Measurements from ENCODE around the gene ZNF808. TPM values are rescaled to one million over a fixed set of nuclear protein-coding genes. Genes with fewer than 3 reads are reported as not detected.

Gene ZNF808
- 26.4 and 36.0 TPM in 2 replicates for total RNA-seq

DNA sequence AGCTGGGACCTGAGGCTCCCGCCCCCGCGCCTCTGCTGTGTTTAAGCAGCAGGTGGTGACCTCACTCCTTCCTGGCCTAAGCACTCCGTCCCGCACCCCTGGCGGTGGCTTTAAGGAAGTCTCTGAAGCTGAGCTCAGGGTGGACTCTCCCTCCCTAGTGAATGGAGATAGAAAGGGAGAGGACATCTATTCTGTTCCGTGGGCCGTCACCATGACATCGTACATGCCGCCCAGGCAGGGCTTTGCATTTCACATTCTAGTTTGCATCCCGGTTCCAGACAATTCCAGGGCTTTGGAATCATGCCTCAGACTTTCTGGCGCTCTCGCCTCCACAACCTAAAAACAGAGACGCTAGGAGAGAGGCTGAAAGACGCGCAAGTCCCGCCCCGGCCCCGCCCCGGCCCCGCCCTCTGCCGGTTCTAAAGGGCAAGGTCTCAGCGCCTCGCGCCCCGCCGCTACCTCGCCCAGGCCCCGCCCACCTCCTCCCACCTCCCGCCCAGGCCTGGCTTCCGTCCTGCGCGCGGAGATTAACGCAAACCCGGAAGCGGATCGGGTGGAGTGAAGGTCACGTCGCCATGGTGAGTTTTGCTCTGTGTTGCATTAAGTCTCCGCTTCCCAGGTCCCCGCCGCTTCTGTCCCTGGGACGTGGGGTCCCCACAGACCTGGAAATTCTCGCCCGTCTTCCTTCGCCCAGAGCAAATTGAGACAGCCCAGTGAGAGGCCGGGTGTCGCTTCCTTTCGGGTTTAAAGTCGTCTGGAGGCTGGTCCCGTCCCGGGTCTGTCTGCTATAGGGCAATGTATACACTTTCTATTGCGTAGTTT lies at the start of gene ZNF808:
ZNF808 (plus strand) TSS at position 535 of the 822 bp plus-strand sequence. CDS start 15,617 bp downstream, outside the sequence.

GRCh38 chr19:52570000-52570861 lies 42.8 kb downstream of the ZNF808 start, which contains the start of gene ZNF701:
TSS of gene ZNF701 (plus strand) at chr19:52570287. CDS start at chr19:52574148, 3,861 bp downstream.

Other genes with a start within 250 kb of the ZNF808 start
- gene ZNF480, start 230.5 kb upstream of the ZNF808 start, total RNA-seq = 2.7 and 4.1 TPM in 2 replicates
- gene ZNF610, start 191.4 kb upstream of the ZNF808 start, total RNA-seq = 3.3 and 4.5 TPM in 2 replicates
- 22.9 and 32.4 TPM in 2 replicates for gene ZNF880, start 157.7 kb upstream of the ZNF808 start, total RNA-seq
- gene ZNF528, start 129.8 kb upstream of the ZNF808 start, total RNA-seq = 25.8 and 32.8 TPM in 2 replicates
- gene ZNF534, start 98.5 kb upstream of the ZNF808 start, total RNA-seq = not detected in 2 replicates
- gene ZNF578, start 74.1 kb upstream of the ZNF808 start, total RNA-seq = 5.9 and 9.5 TPM in 2 replicates
- gene ZNF701, start 42.6 kb downstream of the ZNF808 start, total RNA-seq = 16.0 and 18.3 TPM in 2 replicates
- 65.3 and 81.8 TPM in 2 replicates for gene ZNF83, start 110.7 kb downstream of the ZNF808 start, total RNA-seq
- gene ZNF611, start 207.4 kb downstream of the ZNF808 start, total RNA-seq = 14.6 and 19.5 TPM in 2 replicates

All from smooth muscle cell of the umbilical artery (primary cell).